ENCODE results near the gene PTMS. TPM values are rescaled to one million over a fixed set of nuclear protein-coding genes. Genes with fewer than 3 reads are reported as not detected.
A peak's percentile ranks its signal among the peaks of the same experiment; 100 is the strongest.
"Not testable (repeated sequence)": the region's sequence is repeated elsewhere in the genome, so short reads cannot be mapped to it uniquely, and the experiment has no call there.

PTMS gene
- total RNA-seq, 6 experiments from 2014 or later: 113 to 484 (median 404) TPM

DNA sequence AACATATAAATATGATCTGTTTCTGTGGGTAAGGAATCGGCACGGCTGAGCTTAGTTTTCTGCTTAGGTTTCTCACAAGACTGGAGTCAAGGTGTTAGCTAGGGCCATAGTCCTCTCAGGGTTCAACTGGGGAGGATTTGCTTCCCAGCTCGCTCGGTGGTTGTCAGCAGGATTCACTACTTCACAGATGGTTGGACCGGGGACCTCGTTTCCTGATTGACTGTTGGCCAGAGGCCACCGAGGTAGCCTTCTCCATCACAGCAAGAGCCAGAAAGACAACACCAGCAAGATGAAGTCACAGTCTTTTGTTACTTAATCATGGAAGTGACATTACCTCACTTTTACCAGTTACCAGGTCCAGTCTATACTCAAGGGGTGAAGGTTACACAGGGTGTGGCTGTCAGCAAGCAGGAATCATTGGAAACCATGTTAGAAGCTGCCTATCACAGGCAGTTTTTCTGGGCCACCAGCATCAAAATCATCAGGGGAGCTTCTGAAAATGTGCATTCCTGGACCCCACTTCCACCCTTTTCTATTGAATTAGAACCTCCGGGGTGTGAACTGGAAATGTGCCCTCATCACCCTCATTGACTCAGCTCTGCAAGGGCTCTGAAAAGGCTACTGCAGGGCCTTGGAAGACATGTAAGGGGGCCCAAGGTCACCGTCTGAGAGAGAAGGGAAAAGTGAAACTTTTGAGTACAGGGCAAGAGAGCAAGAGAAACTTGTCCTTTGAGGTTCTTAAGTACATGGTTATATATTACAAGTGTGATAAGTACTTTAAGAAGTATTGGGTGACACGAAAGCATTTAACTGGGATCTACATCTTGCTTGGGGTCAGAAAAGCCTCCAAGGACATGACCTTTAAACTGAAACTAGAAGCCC, 31.4 kb upstream of the PTMS start:
- no peaks in the 10 kb centered on the region for H3K9me3 ChIP-seq
- no peak for TF ChIP-seq POLR2A (IDR thresholded peaks at IDR 0.05)
- TF ChIP-seq, protein P1, sequence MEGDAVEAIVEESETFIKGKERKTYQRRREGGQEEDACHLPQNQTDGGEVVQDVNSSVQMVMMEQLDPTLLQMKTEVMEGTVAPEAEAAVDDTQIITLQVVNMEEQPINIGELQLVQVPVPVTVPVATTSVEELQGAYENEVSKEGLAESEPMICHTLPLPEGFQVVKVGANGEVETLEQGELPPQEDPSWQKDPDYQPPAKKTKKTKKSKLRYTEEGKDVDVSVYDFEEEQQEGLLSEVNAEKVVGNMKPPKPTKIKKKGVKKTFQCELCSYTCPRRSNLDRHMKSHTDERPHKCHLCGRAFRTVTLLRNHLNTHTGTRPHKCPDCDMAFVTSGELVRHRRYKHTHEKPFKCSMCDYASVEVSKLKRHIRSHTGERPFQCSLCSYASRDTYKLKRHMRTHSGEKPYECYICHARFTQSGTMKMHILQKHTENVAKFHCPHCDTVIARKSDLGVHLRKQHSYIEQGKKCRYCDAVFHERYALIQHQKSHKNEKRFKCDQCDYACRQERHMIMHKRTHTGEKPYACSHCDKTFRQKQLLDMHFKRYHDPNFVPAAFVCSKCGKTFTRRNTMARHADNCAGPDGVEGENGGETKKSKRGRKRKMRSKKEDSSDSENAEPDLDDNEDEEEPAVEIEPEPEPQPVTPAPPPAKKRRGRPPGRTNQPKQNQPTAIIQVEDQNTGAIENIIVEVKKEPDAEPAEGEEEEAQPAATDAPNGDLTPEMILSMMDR (IDR thresholded peaks at IDR 0.05): no peak
- H3K27me3 ChIP-seq: no peaks in the 10 kb centered on the region
- H3K36me3 ChIP-seq: peaks cover 0 to 25% (median 8%) of the 10 kb centered on the region in 4 donors
- H3K27ac ChIP-seq: no peak overlapping the region
- WGBS (ENCODE audit: insufficient coverage, low coverage, low lambda C conversion rate, missing lambda C conversion rate): 69% methylated on average over 8 of the region's 10 CpGs
- H3K4me1 ChIP-seq: peaks cover 0 to 4% (median 0%) of the 10 kb centered on the region in 4 donors
- DNase-seq (no peak), ATAC-seq (no peak)
- intact Hi-C loops (cut with DNase I): loop anchor here (5.0 kb wide), 2 partner anchors 93 to 103 kb away; partner anchors contain the start of gene P3H3 (in 1 of the 2)
- H3K4me3 ChIP-seq: no peak overlapping the region

DNA sequence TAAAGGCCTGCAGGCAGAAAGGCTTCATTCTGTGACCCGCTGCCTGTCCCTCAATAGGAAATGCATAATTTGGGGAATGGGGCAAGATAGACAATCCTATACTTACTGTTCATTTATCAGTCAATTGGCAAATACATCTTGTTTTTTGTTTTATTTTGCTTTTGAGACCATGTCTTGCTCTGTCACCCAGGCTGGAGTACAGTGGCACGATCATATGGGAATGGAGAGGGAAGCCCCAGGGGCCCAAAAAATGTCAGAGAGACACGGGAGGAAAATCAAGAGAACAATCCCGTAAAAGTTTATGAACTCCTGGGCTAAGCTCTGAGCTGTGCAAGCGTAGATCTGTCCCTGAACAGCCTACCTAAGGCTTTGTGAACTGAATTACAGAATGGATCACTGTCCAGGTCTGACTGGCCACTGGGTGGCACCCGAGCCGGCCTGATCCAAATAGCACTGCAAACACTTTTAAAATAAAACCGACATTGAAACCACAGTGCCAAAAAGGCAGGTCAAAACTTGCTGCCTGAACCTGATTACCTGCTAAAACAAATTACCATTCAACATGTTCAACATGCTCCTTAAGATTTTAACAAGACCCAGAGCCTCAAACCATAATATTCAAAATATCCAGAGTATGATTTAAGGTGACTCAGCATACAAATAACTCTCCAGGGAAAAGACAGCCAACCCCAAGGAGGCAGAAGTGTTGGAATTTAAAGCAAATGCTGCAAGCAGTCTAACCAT, 30.5 kb upstream of the PTMS start:
- no peak overlapping the region for H3K27ac ChIP-seq
- 25% methylated on average over 8 of the region's 8 CpGs for whole genome bisulfite sequencing (ENCODE audit: insufficient coverage, low coverage, low lambda C conversion rate, missing lambda C conversion rate)
- no peak overlapping the region for H3K4me3 ChIP-seq
- intact Hi-C loops (cut with DNase I): no loop called here
- H3K4me1 ChIP-seq: peaks cover 0 to 4% (median 0%) of the 10 kb centered on the region in 4 donors
- ATAC-seq (peak; percentile 97 to 99 (median 98)), DNase-seq (peak; percentile 74 to 79 (median 77))
- no peaks in the 10 kb centered on the region for H3K9me3 ChIP-seq
- H3K27me3 ChIP-seq: no peaks in the 10 kb centered on the region
- no peak for TF ChIP-seq POLR2A (IDR thresholded peaks at IDR 0.05)
- TF ChIP-seq, protein P1 (IDR thresholded peaks at IDR 0.05): peak; percentile 79 to 87 (median 85)
- peaks cover 0 to 16% (median 4%) of the 10 kb centered on the region in 4 donors for H3K36me3 ChIP-seq

DNA sequence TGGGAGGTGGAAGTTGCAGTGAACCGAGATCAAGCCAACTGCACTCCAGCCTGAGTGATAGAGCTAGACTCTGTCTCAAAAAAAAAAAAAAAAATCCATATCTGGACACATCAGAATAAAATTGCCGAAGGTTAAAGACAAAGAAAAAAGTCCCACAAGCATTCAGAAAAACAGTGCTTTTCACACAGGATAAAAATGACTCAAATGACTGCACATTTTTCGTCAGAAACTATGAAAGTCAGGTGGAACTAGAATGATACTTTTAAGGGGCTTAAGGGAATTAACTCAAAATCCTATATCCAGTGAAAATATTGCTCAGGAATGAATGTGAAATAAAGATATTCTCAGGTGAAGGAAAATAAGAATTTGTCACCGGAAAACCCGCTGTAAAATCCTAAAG, 29.4 kb upstream of the PTMS start:
- 72% methylated on average over 4 of the region's 5 CpGs for WGBS (ENCODE audit: insufficient coverage, low coverage, low lambda C conversion rate, missing lambda C conversion rate)
- no peak for DNase-seq

DNA sequence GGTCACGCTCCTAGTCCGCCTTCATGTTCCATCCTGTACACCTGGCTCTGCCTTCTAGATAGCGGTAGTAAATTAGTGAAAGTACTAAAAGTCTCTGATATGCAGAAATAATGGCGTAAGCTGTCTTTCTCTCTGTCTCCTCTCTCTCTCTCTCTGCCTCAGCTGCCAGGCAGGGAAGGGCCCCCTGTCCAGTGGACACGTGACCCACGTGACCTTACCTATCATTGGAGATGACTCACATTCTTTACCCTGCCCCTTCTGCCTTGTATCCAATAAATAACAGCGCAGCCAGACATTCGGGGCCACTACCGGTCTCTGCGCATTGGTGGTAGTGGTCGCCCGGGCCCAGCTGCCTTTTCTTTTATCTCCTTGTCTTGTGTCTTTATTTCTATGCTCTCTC, 24.1 kb upstream of the PTMS start:
- intact Hi-C loops (cut with DNase I): not testable (repeated sequence)

More for the DNA sequence above, 29.4 kb upstream of the PTMS start:
- intact Hi-C loops (cut with DNase I): no loop called here
- Histone ChIP-seq H3K27ac (no peak overlapping the region), H3K36me3 (peaks cover 0 to 4% (median 0%) of the 10 kb centered on the region in 4 donors), H3K4me3 (no peak overlapping the region), H3K4me1 (peaks cover 0 to 4% (median 0%) of the 10 kb centered on the region in 4 donors), H3K27me3 (no peaks in the 10 kb centered on the region), H3K9me3 (no peaks in the 10 kb centered on the region)
- ATAC-seq: no peak
- TF ChIP-seq, protein P1 (IDR thresholded peaks at IDR 0.05): no peak
- no peak for TF ChIP-seq POLR2A (IDR thresholded peaks at IDR 0.05)

More for the DNA sequence above, 24.1 kb upstream of the PTMS start:
- 97% methylated on average over 6 of the region's 12 CpGs for WGBS (ENCODE audit: insufficient coverage, low coverage, low lambda C conversion rate, missing lambda C conversion rate)
- DNase-seq, H3K36me3 ChIP-seq, H3K27ac ChIP-seq, H3K4me3 ChIP-seq, H3K4me1 ChIP-seq, H3K9me3 ChIP-seq, H3K27me3 ChIP-seq, ATAC-seq: not testable (repeated sequence)
